Activated T-cell treated with anti-CD3 and anti-CD28 coated beads, Interleukin-2, amount 50 U/mL, for 24 hours (primary cell): ENCODE data around the gene EDEM2.
"Not testable (repeated sequence)": the region's sequence is repeated elsewhere in the genome, so short reads cannot be mapped to it uniquely, and the experiment has no call there.

Source experiments
- DNase-seq: peaks from one replicate; pipeline ENCODE4 v3.0.0-alpha.2; 2020
- H3K27ac Mint-ChIP-seq: 2 replicates; pipeline ENCODE4 v1.8.0; 2020; ENCODE audit warnings: mild to moderate bottlenecking, mixed read lengths
- H3K27me3 Mint-ChIP-seq: 2 replicates; pipeline ENCODE4 v1.8.0; 2020; ENCODE audit warnings: mixed read lengths
- H3K36me3 Mint-ChIP-seq: 2 replicates; pipeline ENCODE4 v1.8.0; 2020; ENCODE audit warnings: low read depth, mixed read lengths
- H3K4me1 Mint-ChIP-seq: 2 replicates; pipeline ENCODE4 v1.8.0; 2020; ENCODE audit warnings: low read depth, mixed read lengths
- H3K4me3 Mint-ChIP-seq: 2 replicates; pipeline ENCODE4 v1.8.0; 2020; ENCODE audit warnings: mild to moderate bottlenecking, moderate library complexity, mixed read lengths
- H3K9me3 Mint-ChIP-seq: 2 replicates; pipeline ENCODE4 v1.8.0; 2020; ENCODE audit warnings: mixed read lengths

EDEM2 gene

DNA sequence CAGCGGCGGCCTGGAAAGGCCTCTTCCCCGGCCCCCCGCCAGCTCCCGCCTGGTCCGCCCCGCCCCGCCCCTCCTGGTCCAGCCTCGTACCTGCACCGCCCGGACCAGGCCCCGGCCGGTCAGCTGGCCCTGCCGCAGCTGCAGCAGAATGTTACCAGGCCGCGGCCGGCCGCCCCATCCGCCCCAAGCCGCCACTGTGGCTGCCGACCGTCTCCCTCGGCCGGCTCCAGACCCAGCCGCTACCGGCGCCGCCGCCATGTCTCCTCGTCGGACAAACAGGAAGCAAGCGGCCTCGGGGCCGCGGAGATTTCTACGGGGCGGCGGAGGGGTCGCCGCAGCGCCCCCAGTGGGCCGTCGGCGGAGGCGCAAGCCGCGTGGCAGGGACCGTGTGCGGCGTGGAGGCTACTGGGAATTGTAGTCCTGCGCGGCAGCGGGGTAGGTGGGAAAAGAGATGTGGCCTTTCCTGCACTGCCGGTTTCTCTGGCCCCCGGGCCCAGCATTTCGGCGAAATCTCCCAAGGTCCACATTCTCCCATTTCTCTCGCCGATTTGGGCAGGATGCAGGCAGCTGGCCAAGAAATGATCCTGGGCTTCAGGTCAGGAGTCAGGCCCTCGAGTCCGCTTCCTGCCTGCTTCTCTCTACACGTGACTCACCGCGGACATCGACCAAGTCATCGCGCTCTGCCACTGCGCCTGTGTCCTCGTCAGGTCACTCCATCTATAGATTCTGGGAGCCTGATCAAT, 54.4 kb downstream of the EDEM2 start, which contains the start of gene TRPC4AP:
TRPC4AP (minus strand) TSS at position 284 of the 743 bp plus-strand sequence; CDS start at position 258, 26 bp downstream.
- H3K27me3 Mint-ChIP-seq: no peaks in the 10 kb centered on the region
- H3K4me3 Mint-ChIP-seq: peak within 1 kb of the TSS; percentile 84
- peaks cover 26% of the 10 kb centered on the region for H3K36me3 Mint-ChIP-seq
- peak; percentile 92 for DNase-seq
- H3K9me3 Mint-ChIP-seq: no peaks in the 10 kb centered on the region
- H3K27ac Mint-ChIP-seq: peak within 1 kb of the TSS; percentile 100
- H3K4me1 Mint-ChIP-seq: peaks cover 58% of the 10 kb centered on the region

DNA sequence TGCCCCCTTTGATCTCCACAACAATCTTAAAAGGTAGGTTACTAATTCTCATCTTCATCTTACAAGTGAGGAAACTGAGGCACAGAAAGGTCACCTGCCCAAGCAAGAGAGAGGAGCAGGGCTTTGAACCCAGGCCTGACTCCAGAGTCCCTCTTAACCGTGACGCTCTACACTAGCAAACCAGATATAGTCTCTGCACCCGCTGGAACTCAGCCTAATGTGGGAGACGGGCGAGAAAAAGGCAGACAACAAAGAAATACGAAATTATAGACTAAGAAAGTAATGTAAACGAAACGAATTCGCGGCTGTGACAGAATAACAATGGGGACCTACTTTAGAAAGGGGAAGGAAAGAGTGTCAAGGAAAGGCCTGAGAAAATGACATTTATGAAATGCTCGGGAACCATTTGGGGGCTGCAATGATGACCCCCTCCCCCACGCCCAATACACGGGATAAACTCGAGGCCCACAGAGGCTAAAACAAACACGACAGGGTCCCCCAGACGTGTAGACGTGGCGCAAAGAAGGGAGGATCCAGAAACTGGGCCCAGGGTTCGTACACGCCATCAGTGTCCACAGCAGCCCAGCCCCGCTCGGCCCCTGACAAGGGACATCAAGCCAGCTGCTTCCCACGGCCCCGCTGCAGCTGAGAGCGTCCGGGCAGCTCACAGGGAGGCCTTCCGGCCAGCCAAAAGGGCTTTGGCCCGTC, 55.2 kb downstream of the EDEM2 start:
- H3K27ac Mint-ChIP-seq: peak overlapping the region; percentile 100
- peak overlapping the region; percentile 84 for H3K4me3 Mint-ChIP-seq
- no peaks in the 10 kb centered on the region for H3K9me3 Mint-ChIP-seq
- no peaks in the 10 kb centered on the region for H3K27me3 Mint-ChIP-seq
- H3K4me1 Mint-ChIP-seq: peaks cover 63% of the 10 kb centered on the region
- DNase-seq: no peak
- H3K36me3 Mint-ChIP-seq: peaks cover 31% of the 10 kb centered on the region

DNA sequence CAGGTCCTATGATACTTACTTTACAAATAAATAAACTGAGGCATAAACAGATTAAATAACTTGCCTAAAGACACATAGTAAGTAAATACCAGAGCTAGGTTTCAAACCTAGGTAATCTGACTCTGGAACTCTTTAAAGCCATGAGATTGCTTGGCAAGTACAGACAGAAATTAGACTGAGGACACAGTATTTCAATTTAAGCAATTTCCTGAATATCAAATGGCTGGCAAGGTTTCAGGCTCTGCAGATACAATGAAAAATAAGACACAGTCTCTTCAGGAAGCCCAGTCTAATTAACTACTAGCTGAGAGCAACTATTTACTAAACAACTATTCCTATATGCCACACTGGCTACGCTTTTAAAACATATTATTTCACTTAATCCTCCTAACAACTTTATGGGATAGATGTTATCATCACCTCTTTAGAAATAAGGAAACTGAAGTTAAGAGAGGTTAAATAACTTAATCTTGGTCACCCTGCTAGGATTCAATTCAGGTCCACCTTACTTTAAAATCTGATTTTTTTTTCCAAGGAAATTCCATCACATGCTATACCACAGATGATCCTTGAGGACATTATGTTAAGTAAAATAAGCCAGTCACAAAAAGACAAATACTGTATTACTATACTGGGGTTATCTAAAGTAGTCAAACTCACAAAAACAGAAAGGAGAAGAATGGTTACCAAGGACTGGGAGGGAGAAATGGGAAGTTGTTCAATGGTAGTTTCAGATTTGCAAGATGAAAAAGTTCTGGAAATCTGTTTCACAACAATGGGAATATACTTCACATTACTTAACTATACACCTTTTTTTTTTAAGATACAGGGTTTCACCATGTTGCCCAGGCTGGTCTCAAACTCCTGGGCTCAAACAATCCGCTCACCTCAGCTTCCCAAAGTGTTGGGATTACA, 58.6 kb downstream of the EDEM2 start:
- H3K4me1 Mint-ChIP-seq: peaks cover 64% of the 10 kb centered on the region

DNA sequence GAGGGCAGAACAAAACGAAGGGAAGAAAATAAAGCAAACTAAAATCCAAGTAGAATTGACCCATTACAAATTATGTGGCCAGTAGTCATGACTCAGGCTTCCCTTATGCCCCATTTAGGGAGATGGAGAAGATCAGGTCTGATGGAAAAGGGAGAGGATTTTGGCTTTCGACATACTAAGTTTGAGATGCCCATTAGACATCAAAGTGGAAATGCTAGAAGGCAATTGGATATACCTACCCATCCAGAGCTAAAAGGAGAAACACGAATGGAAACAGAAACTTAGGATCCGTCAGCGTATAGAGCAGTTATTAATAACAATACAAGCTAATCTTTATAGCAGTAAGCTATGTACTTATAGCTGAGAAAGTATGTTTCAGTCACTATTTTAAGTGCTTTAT, 59.3 kb downstream of the EDEM2 start:
- no peaks in the 10 kb centered on the region for H3K9me3 Mint-ChIP-seq
- H3K4me3 Mint-ChIP-seq: no peak overlapping the region
- H3K27ac Mint-ChIP-seq: peak overlapping the region; percentile 42
- DNase-seq: no peak
- peaks cover 35% of the 10 kb centered on the region for H3K36me3 Mint-ChIP-seq
- no peaks in the 10 kb centered on the region for H3K27me3 Mint-ChIP-seq
- peaks cover 58% of the 10 kb centered on the region for H3K4me1 Mint-ChIP-seq

More for the DNA sequence above, 58.6 kb downstream of the EDEM2 start:
- peaks cover 35% of the 10 kb centered on the region for H3K36me3 Mint-ChIP-seq
- peak overlapping the region; percentile 42 for H3K27ac Mint-ChIP-seq
- no peak overlapping the region for H3K4me3 Mint-ChIP-seq
- no peaks in the 10 kb centered on the region for H3K27me3 Mint-ChIP-seq
- DNase-seq: no peak
- H3K9me3 Mint-ChIP-seq: no peaks in the 10 kb centered on the region

DNA sequence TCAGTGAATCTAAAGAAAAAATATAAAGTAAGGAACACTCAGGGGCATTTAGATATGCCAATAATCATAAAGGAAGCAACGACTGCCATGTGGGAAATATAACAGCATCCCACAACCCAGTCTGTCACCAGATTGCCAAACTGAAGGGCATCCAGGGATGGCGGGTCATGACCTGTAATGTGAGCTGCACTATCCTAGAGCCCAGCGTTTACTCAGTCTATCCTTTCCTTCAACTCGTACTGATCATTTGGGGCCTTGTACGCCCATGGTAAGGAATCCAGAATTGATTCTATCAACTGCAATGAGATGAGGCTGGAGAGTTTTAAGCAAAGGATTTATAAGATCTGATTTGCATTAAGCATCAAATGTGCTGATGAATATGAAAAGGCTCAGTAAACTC, 59.8 kb downstream of the EDEM2 start:
- DNase-seq: no peak
- peaks cover 35% of the 10 kb centered on the region for H3K36me3 Mint-ChIP-seq
- peak overlapping the region; percentile 42 for H3K27ac Mint-ChIP-seq
- peaks cover 61% of the 10 kb centered on the region for H3K4me1 Mint-ChIP-seq
- no peaks in the 10 kb centered on the region for H3K27me3 Mint-ChIP-seq
- H3K4me3 Mint-ChIP-seq: no peak overlapping the region
- H3K9me3 Mint-ChIP-seq: no peaks in the 10 kb centered on the region

DNA sequence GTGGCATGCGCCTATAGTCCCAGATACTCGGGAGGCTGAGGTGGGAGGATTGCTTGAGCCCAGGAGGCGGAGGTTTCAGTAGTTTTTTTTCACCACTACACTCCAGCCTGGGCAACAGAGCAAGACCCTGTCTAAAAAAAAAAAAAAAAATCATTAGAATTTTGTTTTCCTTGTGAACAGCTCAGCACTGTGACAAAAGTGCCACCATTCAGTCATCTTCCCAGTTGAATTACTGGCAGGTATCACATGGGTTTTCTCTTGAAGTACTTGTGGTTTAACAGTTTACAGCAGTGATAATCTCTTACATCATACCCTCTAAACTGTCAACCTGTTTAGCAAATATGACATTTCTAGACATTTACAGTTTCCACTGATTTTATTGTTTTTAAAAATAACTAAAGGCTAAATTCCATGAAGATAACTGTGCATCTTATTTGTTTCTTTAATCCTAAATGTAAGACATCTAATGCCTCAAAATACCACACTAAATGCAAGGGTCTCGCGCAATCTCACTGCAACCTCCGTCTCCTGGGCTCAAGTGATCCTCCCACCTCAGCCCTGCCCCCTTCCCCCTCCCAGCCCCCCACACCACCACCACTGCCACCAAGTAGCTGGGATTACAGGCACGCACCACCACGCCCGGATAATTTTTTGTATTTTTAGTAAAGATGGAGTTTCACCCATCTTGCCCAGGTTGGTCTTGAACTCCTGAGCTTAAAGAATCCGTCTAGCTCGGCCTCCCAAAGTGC, 61.5 kb downstream of the EDEM2 start:
- peak overlapping the region; percentile 75 for H3K27ac Mint-ChIP-seq
- no peaks in the 10 kb centered on the region for H3K9me3 Mint-ChIP-seq
- DNase-seq: no peak
- H3K27me3 Mint-ChIP-seq: no peaks in the 10 kb centered on the region
- H3K4me3 Mint-ChIP-seq: no peak overlapping the region
- peaks cover 27% of the 10 kb centered on the region for H3K36me3 Mint-ChIP-seq
- peaks cover 61% of the 10 kb centered on the region for H3K4me1 Mint-ChIP-seq

DNA sequence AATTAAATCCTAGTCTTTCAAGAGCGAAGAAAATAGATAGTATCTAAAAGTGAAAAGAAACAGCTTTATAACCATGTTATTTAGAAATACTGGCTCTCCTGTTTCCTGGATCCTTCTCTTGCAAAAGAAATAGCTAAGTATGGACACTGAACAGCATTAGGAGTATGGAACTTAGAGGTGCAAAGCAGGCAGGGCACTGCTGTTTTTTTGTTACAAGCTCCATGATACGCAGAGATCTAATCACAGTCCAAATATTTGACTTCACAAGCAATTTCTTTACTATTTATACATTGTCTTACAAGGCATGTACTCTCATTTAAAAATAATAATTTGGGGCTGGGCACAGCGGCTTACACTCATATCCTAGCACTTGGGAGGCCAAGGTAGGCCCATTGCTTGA, 62.1 kb downstream of the EDEM2 start:
- Mint-ChIP-seq H3K4me1 (peaks cover 60% of the 10 kb centered on the region), H3K4me3 (no peak overlapping the region)
- no peak for DNase-seq

DNA sequence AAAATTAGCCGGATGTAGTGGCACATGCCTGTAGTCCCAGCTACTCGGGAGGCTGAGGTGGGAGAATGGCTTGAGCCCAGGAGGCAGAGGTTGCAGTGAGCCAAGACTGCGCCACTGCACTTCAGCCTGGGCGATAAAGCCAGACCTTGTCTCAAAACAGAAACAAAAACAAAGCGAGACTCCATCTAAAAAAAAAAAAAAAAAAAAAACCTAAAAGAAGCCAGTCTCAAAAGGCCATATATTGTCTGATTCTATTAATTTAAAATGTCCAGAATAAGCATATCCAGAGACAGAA, 66.8 kb downstream of the EDEM2 start:
- H3K4me1 Mint-ChIP-seq: peaks cover 35% of the 10 kb centered on the region
- not testable (repeated sequence) for DNase-seq, H3K27ac Mint-ChIP-seq, H3K4me3 Mint-ChIP-seq, H3K9me3 Mint-ChIP-seq, H3K27me3 Mint-ChIP-seq
- H3K36me3 Mint-ChIP-seq: peaks cover 49% of the 10 kb centered on the region

More for the DNA sequence above, 62.1 kb downstream of the EDEM2 start:
- H3K36me3 Mint-ChIP-seq: peaks cover 28% of the 10 kb centered on the region
- H3K9me3 Mint-ChIP-seq: no peaks in the 10 kb centered on the region
- no peaks in the 10 kb centered on the region for H3K27me3 Mint-ChIP-seq
- H3K27ac Mint-ChIP-seq: peak overlapping the region; percentile 75

DNA sequence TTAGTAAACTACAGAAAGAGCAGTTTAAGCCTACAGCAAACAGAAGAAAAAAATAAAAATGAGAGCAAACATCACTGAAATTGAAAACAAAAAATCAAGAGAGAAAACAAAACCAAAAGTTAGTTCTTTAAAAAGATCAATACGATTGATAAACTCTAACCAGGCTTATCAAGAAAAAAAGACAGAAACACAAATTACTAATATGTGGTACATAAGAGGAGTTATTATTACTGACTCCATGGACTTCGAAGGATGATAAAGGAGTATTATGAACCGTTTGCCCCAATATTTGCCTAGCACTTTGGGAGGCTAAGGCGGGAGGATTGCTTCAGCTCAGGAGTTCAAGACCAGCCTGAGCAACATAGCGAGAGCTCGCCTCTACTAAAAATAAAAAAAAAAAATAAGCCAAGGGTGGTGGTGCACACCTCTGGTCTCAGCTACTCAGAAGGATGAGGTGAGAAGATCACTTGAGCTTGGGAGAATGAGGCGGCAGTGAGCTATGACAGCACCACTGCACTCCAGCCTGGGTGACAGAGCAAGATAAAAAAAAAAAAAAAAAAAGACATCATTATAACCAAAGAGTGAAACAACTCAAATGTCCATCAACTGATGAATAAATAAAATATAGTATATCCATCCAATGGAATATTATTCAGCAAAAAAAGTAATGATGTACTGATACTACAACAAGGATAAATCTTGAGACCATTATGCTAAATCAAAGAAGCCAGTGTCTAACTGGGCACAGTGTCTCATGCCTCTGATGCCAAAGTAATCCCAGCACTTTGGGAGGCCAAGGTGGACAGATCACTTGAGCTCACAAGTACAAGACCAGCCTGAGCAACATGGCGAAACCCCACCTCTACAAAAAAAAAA, 67.4 kb downstream of the EDEM2 start:
- Mint-ChIP-seq H3K36me3 (peaks cover 53% of the 10 kb centered on the region), H3K27me3 (no peaks in the 10 kb centered on the region), H3K9me3 (no peaks in the 10 kb centered on the region), H3K4me1 (peaks cover 29% of the 10 kb centered on the region), H3K27ac (peak overlapping the region; percentile 55), H3K4me3 (no peak overlapping the region)
- no peak for DNase-seq

DNA sequence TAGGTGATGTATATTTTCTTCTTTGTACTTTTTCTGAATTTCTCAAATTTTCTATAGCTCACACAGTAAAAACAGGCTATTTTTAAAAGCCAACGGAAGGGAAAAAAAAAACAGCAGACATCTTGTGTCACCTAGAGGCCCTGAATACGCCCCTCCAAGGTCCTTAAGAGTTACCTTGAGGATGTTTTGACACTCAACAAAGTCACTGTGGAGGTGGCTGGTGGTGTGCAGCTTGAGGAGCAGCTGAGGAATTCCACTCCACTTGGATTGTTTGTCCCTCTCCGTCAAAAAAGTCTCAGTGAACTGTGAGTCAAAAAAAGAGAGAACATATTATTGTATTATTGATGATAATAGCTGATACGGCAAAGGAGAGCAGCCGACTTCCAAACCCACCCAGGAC, 69.3 kb downstream of the EDEM2 start:
- no peak for DNase-seq
- H3K27ac Mint-ChIP-seq: no peak overlapping the region
- no peak overlapping the region for H3K4me3 Mint-ChIP-seq
- H3K36me3 Mint-ChIP-seq: peaks cover 66% of the 10 kb centered on the region
- peaks cover 1% of the 10 kb centered on the region for H3K9me3 Mint-ChIP-seq
- peaks cover 25% of the 10 kb centered on the region for H3K4me1 Mint-ChIP-seq
- H3K27me3 Mint-ChIP-seq: no peaks in the 10 kb centered on the region

DNA sequence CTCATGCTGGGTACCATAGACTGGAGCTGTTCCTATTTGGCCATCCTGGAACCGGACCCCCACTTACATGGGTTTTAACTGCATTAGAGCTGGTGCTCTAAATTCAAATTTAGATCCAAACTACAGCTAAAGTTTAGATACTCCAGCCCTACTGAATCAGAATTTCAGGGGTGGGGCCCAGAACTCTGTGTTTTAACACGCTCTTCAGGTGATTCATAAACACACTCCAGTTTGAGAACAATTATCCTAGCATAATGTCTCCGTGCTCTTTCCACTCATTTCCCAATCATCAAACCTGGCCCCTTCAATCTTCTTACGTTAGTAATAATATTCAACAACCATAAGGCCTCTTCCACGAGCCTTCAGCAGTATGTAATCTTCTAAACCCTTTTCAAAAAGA, 69.8 kb downstream of the EDEM2 start:
- DNase-seq: no peak
- Mint-ChIP-seq H3K27ac (no peak overlapping the region), H3K9me3 (peaks cover 2% of the 10 kb centered on the region), H3K36me3 (peaks cover 71% of the 10 kb centered on the region), H3K27me3 (no peaks in the 10 kb centered on the region), H3K4me3 (no peak overlapping the region), H3K4me1 (peaks cover 21% of the 10 kb centered on the region)

DNA sequence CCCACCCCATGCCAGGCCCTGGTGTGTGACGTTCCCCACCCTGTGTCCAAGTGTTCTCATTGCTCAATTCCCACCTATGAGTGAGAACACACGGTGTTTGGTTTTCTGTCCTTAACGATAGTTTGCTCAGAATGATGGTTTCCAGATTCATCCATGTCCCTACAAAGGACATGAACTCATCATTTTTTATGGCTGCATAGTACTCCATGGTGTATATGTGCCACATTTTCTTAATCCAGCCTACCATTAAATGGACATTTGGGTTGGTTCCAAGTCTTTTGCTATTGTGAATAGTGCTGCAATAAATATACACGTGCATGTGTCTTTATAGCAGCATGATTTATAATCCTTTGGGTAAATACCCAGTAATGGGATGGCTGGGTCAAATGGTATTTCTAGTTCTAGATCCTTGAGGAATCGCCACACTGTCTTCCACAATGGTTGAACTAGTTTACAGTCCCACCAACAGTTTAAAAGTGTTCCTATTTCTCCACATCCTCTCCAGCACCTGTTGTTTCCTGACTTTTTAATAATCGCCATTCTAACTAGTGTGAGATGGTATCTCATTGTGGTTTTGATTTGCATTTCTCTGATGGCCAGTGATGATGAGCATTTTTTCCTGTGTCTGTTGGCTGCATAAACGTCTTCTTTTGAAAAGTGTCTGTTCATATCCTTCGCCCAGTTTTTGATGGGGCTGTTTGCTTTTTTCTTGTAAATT, 75.5 kb downstream of the EDEM2 start:
- DNase-seq, H3K27ac Mint-ChIP-seq: not testable (repeated sequence)
- H3K4me1 Mint-ChIP-seq: peaks cover 37% of the 10 kb centered on the region

DNA sequence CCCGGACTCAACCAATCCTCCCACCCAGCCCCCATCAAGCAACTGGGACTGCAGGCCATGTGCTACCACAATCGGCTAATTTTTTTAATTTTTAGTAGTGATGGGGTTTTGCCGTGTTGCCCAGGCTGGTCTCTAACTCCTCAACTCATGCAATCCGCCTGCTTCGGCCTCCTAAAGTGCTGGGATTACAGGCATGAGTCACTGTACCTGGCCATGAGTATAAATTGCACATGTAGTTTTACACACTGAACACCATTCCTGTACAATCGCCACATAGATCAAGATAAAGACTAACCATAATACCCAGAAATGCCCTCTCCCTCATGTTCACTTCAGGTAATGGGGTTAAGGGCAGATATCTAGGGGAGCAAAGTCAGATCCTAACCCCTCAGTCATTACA, 80.9 kb downstream of the EDEM2 start:
- no peak overlapping the region for H3K27ac Mint-ChIP-seq
- no peaks in the 10 kb centered on the region for H3K27me3 Mint-ChIP-seq
- no peak overlapping the region for H3K4me3 Mint-ChIP-seq
- no peaks in the 10 kb centered on the region for H3K9me3 Mint-ChIP-seq
- no peak for DNase-seq
- peaks cover 80% of the 10 kb centered on the region for H3K36me3 Mint-ChIP-seq
- H3K4me1 Mint-ChIP-seq: peaks cover 79% of the 10 kb centered on the region

More for the DNA sequence above, 75.5 kb downstream of the EDEM2 start:
- not testable (repeated sequence) for H3K27me3 Mint-ChIP-seq, H3K4me3 Mint-ChIP-seq, H3K9me3 Mint-ChIP-seq
- peaks cover 91% of the 10 kb centered on the region for H3K36me3 Mint-ChIP-seq
